Panc1 (cell line): ENCODE measurements around the gene LLGL2.

Source experiments
- CTCF ChIP-seq: fragments of 450-650 bp; IDR thresholded peaks from 2 replicates; pipeline ENCODE4 v1.5.1; 2017; ENCODE audit warnings: mild to moderate bottlenecking
- POLR2AphosphoS5 ChIP-seq: IDR thresholded peaks from 2 replicates; pipeline ENCODE4 v1.6.1; 2012; ENCODE audit warnings: mild to moderate bottlenecking, low read depth, low read length, moderate library complexity
- REST ChIP-seq, 2 experiments: IDR thresholded peaks; 2 replicates each; pipeline ENCODE4 v1.6.1; 2011 to 2012; ENCODE audit warnings: low read depth in 2 of 2, control low read depth in 1 of 2, low read length in 1 of 2, mild to moderate bottlenecking in 1 of 2, moderate library complexity in 1 of 2; ENCODE audit not compliant: insufficient read depth in 1 of 2
- SIN3A ChIP-seq: IDR thresholded peaks from 2 replicates; pipeline ENCODE4 v1.6.1; 2012; ENCODE audit warnings: low read depth, mild to moderate bottlenecking, low read length, moderate library complexity, borderline replicate concordance; ENCODE audit not compliant: insufficient read depth

- TF ChIP-seq POLR2AphosphoS5 (no peak), CTCF (no peak), SIN3A (no peak), REST (IDR thresholded peaks at IDR 0.05; ENCODE audit: insufficient read depth in 1 of 2, low read depth in 2 of 2, low read length in 1 of 2) (no peak)
These were observed 10.9 kb downstream of the LLGL2 start for GRCh38 chr17:75536366-75536765.
